MM.1S (cell line): ENCODE measurements around the gene ESF1.
"Not testable (repeated sequence)": the region's sequence is repeated elsewhere in the genome, so short reads cannot be mapped to it uniquely, and the experiment has no call there.

Source experiments
- EZH2phosphoT487 ChIP-seq: fragments of 300-600 bp; sonication (generic); IDR thresholded peaks from 2 replicates; pipeline ENCODE4 v1.6.1; 2018; ENCODE audit warnings: antibody characterized with exemption, low read length
- TF ChIP-seq, protein P1 (sequence below): fragments of 300-600 bp; sonication (generic); IDR thresholded peaks from 2 replicates; pipeline ENCODE4 v1.5.1; 2016; ENCODE audit warnings: antibody characterized with exemption, low read length, mixed read lengths

DNA sequence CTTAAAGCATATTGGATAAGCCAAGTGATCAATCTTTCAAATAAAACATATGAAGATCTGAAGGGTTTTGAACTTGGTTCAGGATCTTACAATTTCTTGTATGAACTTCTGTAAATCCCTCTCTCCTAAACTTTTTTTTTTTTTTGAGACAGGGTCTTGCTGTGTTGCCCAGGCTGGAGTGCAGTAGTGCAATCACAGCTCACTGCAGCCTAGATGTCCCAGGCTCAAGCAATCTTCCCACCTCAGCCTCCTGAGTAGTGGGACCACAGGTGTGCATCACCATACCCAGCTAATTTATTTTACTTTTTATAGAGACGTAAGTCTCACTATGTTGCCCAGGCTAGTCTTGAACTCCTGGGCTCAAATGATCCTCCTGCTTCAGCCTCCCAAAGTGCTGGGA is 46.5 kb downstream of the ESF1 start:
- TF ChIP-seq, protein P1, sequence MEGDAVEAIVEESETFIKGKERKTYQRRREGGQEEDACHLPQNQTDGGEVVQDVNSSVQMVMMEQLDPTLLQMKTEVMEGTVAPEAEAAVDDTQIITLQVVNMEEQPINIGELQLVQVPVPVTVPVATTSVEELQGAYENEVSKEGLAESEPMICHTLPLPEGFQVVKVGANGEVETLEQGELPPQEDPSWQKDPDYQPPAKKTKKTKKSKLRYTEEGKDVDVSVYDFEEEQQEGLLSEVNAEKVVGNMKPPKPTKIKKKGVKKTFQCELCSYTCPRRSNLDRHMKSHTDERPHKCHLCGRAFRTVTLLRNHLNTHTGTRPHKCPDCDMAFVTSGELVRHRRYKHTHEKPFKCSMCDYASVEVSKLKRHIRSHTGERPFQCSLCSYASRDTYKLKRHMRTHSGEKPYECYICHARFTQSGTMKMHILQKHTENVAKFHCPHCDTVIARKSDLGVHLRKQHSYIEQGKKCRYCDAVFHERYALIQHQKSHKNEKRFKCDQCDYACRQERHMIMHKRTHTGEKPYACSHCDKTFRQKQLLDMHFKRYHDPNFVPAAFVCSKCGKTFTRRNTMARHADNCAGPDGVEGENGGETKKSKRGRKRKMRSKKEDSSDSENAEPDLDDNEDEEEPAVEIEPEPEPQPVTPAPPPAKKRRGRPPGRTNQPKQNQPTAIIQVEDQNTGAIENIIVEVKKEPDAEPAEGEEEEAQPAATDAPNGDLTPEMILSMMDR: not testable (repeated sequence)
- not testable (repeated sequence) for TF ChIP-seq EZH2phosphoT487
